ENCODE data around the gene POGZ.

Gene POGZ

GRCh38 chr1:151371370-151372057 lies 87.8 kb downstream of the POGZ start:
- DNase-seq = peak; percentile 8

- DNase-seq = no peak
Measured at GRCh38 chr1:151370211-151370911, 88.9 kb downstream of the POGZ start.

GRCh38 chr1:151369621-151370048 lies 89.7 kb downstream of the POGZ start:
- DNase-seq = no peak

- no peak for DNase-seq
Measured at GRCh38 chr1:151369302-151369610, 90.0 kb downstream of the POGZ start.

- DNase-seq = peak; percentile 26
Measured at GRCh38 chr1:151368393-151369301, 90.6 kb downstream of the POGZ start.

- DNase-seq = no peak
Measured at GRCh38 chr1:151367658-151368392, 91.5 kb downstream of the POGZ start.

GRCh38 chr1:151364996-151365395 lies 94.3 kb downstream of the POGZ start:
- no peak for DNase-seq

- DNase-seq = no peak
Measured at GRCh38 chr1:151362308-151363155, 96.8 kb downstream of the POGZ start.

GRCh38 chr1:151361883-151362282 lies 97.4 kb downstream of the POGZ start:
- no peak for DNase-seq

GRCh38 chr1:151356696-151357095 lies 102.6 kb downstream of the POGZ start:
- DNase-seq = no peak
